ENCODE data around the gene ZNF160.
"Not testable (repeated sequence)": the region's sequence is repeated elsewhere in the genome, so short reads cannot be mapped to it uniquely, and the experiment has no call there.

Gene ZNF160

GRCh38 chr19:53092723-53093122 lies 10.5 kb downstream of the ZNF160 start:
- no peak for DNase-seq (ENCODE audit: low read depth in 1 of 2, low spot score in 1 of 2)

- no peak for DNase-seq (ENCODE audit: low read depth in 1 of 2, low spot score in 1 of 2)
These were observed 11.6 kb downstream of the ZNF160 start for GRCh38 chr19:53091413-53092254.

GRCh38 chr19:53088091-53088490 lies 15.1 kb downstream of the ZNF160 start:
- DNase-seq (ENCODE audit: low read depth in 1 of 2, low spot score in 1 of 2), result no peak

- DNase-seq (ENCODE audit: low read depth in 1 of 2, low spot score in 1 of 2), result no peak
These were observed 16.3 kb downstream of the ZNF160 start for GRCh38 chr19:53086949-53087348.

GRCh38 chr19:53085496-53085895 lies 17.7 kb downstream of the ZNF160 start:
- no peak for DNase-seq (ENCODE audit: low read depth in 1 of 2, low spot score in 1 of 2)

GRCh38 chr19:53082929-53083328 lies 20.3 kb downstream of the ZNF160 start:
- DNase-seq (ENCODE audit: low read depth in 1 of 2, low spot score in 1 of 2), result no peak

- DNase-seq (ENCODE audit: low read depth in 1 of 2, low spot score in 1 of 2), result no peak
These were observed 23.8 kb downstream of the ZNF160 start for GRCh38 chr19:53079313-53079924.

GRCh38 chr19:53078668-53079067 lies 24.6 kb downstream of the ZNF160 start:
- DNase-seq (ENCODE audit: low read depth in 1 of 2, low spot score in 1 of 2), result no peak

- DNase-seq (ENCODE audit: low read depth in 1 of 2, low spot score in 1 of 2), result no peak
These were observed 26.2 kb downstream of the ZNF160 start for GRCh38 chr19:53076984-53077383.

GRCh38 chr19:53068834-53069233 lies 34.4 kb downstream of the ZNF160 start:
- no peak for DNase-seq (ENCODE audit: low read depth in 1 of 2, low spot score in 1 of 2)

GRCh38 chr19:53068199-53068598 lies 35.0 kb downstream of the ZNF160 start:
- DNase-seq (ENCODE audit: low read depth in 1 of 2, low spot score in 1 of 2), result no peak

GRCh38 chr19:53057904-53058580 lies 45.2 kb downstream of the ZNF160 start:
- DNase-seq (ENCODE audit: low read depth in 1 of 2, low spot score in 1 of 2), result no peak

- no peak for DNase-seq (ENCODE audit: low read depth in 1 of 2, low spot score in 1 of 2)
These were observed 48.1 kb downstream of the ZNF160 start for GRCh38 chr19:53055117-53055516.

GRCh38 chr19:53047379-53047778 lies 55.8 kb downstream of the ZNF160 start:
- no peak for DNase-seq (ENCODE audit: low read depth in 1 of 2, low spot score in 1 of 2)

GRCh38 chr19:53045536-53045935 lies 57.7 kb downstream of the ZNF160 start:
- no peak for DNase-seq (ENCODE audit: low read depth in 1 of 2, low spot score in 1 of 2)

GRCh38 chr19:53041366-53041765 lies 61.9 kb downstream of the ZNF160 start:
- no peak for DNase-seq (ENCODE audit: low read depth in 1 of 2, low spot score in 1 of 2)

GRCh38 chr19:53037101-53038097 lies 65.8 kb downstream of the ZNF160 start:
- DNase-seq (ENCODE audit: low read depth in 1 of 2, low spot score in 1 of 2), result no peak

- no peak for DNase-seq (ENCODE audit: low read depth in 1 of 2, low spot score in 1 of 2)
These were observed 68.1 kb downstream of the ZNF160 start for GRCh38 chr19:53034948-53035675.

- no peak for DNase-seq (ENCODE audit: low read depth in 1 of 2, low spot score in 1 of 2)
These were observed 69.2 kb downstream of the ZNF160 start for GRCh38 chr19:53034054-53034453.

GRCh38 chr19:53028306-53028705 lies 74.9 kb downstream of the ZNF160 start:
- not testable (repeated sequence) for DNase-seq (ENCODE audit: low read depth in 1 of 2, low spot score in 1 of 2)

Data from stimulated activated CD4-positive, alpha-beta T cell treated with anti-CD3 and anti-CD28 coated beads, Interleukin-15, amount 100 ng/mL, for 1 hour (primary cell).